ENCODE data around the gene GRID1.

GRID1 gene

DNA sequence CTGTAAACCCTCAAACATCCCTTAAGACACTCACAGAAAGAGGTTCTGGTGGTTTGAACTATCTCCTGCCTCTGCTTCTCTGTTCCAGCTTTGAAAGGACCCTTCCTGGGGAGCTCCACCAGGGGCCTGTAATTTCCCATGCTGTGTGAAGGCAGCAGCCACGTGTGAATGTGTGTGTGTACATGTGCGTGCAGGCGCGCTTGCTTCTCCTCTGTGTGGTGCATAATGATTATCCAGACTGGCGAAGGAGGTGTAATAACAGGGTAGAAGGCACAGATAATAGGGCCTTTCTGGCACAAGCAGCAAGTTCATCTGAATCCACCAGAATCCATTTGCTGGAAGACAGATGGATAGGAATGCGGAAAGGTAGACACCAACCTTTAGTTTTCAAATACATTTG lies 466.5 kb downstream of the GRID1 start:
- TF ChIP-seq, protein P1, sequence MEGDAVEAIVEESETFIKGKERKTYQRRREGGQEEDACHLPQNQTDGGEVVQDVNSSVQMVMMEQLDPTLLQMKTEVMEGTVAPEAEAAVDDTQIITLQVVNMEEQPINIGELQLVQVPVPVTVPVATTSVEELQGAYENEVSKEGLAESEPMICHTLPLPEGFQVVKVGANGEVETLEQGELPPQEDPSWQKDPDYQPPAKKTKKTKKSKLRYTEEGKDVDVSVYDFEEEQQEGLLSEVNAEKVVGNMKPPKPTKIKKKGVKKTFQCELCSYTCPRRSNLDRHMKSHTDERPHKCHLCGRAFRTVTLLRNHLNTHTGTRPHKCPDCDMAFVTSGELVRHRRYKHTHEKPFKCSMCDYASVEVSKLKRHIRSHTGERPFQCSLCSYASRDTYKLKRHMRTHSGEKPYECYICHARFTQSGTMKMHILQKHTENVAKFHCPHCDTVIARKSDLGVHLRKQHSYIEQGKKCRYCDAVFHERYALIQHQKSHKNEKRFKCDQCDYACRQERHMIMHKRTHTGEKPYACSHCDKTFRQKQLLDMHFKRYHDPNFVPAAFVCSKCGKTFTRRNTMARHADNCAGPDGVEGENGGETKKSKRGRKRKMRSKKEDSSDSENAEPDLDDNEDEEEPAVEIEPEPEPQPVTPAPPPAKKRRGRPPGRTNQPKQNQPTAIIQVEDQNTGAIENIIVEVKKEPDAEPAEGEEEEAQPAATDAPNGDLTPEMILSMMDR (IDR thresholded peaks at IDR 0.05; ENCODE audit: extremely low read depth, insufficient read depth, missing control alignments) = no peak
- no peak for DNase-seq (ENCODE audit: low spot score)
- in situ Hi-C loops (cut with MboI; ENCODE audit: low pct_unique_long_range_greater_than_20kb, low sequenced_read_pairs, unreplicated experiment) = no loop called here

DNA sequence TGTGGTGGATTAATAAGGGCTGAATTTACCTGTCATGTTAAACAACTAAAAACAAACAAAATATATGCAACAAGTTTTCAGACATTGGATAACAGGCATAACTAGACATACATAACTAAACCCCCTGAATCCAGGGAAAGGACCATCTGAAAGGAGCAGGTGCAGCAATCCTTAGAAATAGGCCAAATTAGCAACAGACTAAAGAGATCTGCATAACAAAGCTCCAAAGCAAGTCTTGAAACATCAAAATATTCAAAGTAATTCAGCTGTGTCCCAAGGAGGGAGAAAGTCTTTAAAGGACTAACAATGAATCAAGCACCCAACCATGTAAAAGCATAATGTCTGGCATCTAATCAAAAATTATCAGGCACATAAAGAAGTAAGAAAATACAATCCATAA lies 475.1 kb downstream of the GRID1 start:
- no peak for DNase-seq (ENCODE audit: low spot score)
- in situ Hi-C loops (cut with MboI; ENCODE audit: low pct_unique_long_range_greater_than_20kb, low sequenced_read_pairs, unreplicated experiment) = no loop called here
- TF ChIP-seq, protein P1 (IDR thresholded peaks at IDR 0.05; ENCODE audit: extremely low read depth, insufficient read depth, missing control alignments) = no peak

DNA sequence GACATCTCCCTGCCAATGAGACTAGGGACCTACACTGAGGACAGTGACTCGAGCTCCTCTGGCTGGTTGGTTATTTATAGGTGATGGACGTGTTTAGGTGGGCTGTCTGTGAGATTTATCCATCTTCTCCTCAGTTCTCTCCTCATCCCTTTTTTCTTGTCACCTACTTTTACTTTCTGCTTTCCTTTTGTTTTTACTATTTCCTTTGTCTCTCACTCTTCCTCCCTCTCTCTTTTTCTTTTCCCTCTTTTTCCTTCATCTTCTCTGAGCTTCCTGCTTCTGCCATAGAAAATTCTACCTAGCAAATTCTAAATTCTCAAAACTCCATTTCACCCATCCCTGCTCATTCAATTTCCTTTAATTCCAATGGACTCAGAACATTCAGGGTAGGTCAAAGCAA lies 478.0 kb downstream of the GRID1 start:
- DNase-seq (ENCODE audit: low spot score) = no peak
- TF ChIP-seq, protein P1 (IDR thresholded peaks at IDR 0.05; ENCODE audit: extremely low read depth, insufficient read depth, missing control alignments) = no peak
- in situ Hi-C loops (cut with MboI; ENCODE audit: low pct_unique_long_range_greater_than_20kb, low sequenced_read_pairs, unreplicated experiment) = no loop called here

DNA sequence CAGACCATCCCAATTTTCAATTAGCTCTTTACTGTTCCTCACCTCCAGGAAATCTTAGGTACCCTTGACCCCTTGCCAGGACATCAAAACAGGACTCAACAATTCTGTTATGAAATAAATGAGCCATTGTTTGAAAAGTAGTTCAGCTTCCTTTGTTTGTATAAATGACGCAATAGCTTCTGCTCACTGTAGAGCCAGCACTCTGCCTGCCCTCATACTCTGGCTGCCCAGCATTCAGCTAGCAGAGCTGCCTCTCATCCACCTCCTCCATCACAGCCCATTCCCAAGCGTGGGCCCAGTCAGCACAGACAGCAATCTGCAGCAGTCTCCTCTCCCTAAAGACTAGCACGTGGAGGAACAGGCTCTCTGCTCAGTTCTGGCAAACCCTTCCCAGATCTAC lies 478.6 kb downstream of the GRID1 start:
- in situ Hi-C loops (cut with MboI; ENCODE audit: low pct_unique_long_range_greater_than_20kb, low sequenced_read_pairs, unreplicated experiment) = no loop called here
- TF ChIP-seq, protein P1 (IDR thresholded peaks at IDR 0.05; ENCODE audit: extremely low read depth, insufficient read depth, missing control alignments) = no peak
- DNase-seq (ENCODE audit: low spot score) = no peak

DNA sequence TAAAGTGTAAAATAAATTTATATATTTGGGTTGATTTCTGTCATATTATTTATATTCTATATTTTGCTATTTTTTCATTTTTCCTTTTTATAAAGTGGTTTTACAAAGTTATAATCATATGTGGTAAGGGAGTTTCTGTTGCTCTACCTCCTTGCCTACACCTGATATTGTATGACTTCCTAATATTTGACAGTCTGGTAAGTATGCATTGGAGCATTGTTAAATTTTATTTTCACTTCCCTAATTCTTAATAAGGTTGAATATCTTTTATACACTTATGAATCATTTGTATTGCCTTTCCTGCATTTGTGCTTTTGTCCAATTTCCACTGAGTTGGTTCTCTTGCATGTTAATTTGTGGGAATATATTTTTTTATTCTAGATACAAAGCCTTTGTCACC lies 492.4 kb downstream of the GRID1 start:
- in situ Hi-C loops (cut with MboI; ENCODE audit: low pct_unique_long_range_greater_than_20kb, low sequenced_read_pairs, unreplicated experiment) = no loop called here
- TF ChIP-seq, protein P1 (IDR thresholded peaks at IDR 0.05; ENCODE audit: extremely low read depth, insufficient read depth, missing control alignments) = no peak
- no peak for DNase-seq (ENCODE audit: low spot score)

DNA sequence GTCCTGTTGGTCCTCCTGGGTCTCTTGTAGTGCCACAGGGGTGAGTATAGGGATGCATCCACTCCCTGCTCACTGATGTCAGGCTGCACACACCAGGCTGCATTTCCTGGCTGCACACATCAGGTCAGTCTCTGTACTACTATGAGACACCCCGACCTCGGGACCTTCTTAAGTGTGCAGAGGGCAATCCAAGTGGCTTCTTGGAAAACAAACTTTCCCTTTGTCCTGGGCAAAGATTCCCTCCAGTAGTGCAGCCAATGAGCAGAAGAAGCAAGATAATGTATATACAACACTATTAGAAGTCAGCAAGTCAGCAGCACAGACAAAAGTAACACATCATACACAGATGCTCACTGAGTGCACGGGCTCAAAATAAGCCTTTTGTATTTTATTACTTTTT lies 493.5 kb downstream of the GRID1 start:
- in situ Hi-C loops (cut with MboI; ENCODE audit: low pct_unique_long_range_greater_than_20kb, low sequenced_read_pairs, unreplicated experiment) = no loop called here
- TF ChIP-seq, protein P1 (IDR thresholded peaks at IDR 0.05; ENCODE audit: extremely low read depth, insufficient read depth, missing control alignments) = no peak

More for the DNA sequence above, 493.5 kb downstream of the GRID1 start:
- no peak for DNase-seq (ENCODE audit: low spot score)
